ENCODE results near the gene NEK10.

The NEK10 gene

GRCh38 chr3:27228805-27229204 is 140.4 kb downstream of the NEK10 start:
- DNase-seq (ENCODE audit: low read depth in 2 of 2) = no peak

- DNase-seq (ENCODE audit: low read depth in 2 of 2) = no peak
Observed at GRCh38 chr3:27224197-27224596, 145.0 kb downstream of the NEK10 start.

GRCh38 chr3:27221264-27221932 is 147.8 kb downstream of the NEK10 start:
- no peak for DNase-seq (ENCODE audit: low read depth in 2 of 2)

GRCh38 chr3:27220166-27220565 is 149.0 kb downstream of the NEK10 start:
- no peak for DNase-seq (ENCODE audit: low read depth in 2 of 2)

GRCh38 chr3:27219127-27219845 is 149.9 kb downstream of the NEK10 start:
- no peak for DNase-seq (ENCODE audit: low read depth in 2 of 2)

GRCh38 chr3:27216955-27217552 is 152.1 kb downstream of the NEK10 start:
- no peak for DNase-seq (ENCODE audit: low read depth in 2 of 2)

GRCh38 chr3:27216295-27216855 is 152.8 kb downstream of the NEK10 start:
- no peak for DNase-seq (ENCODE audit: low read depth in 2 of 2)

GRCh38 chr3:27213450-27213849 is 155.7 kb downstream of the NEK10 start:
- DNase-seq (ENCODE audit: low read depth in 2 of 2) = no peak

GRCh38 chr3:27209617-27210264 is 159.4 kb downstream of the NEK10 start:
- no peak for DNase-seq (ENCODE audit: low read depth in 2 of 2)

GRCh38 chr3:27208961-27209616 is 160.1 kb downstream of the NEK10 start:
- no peak for DNase-seq (ENCODE audit: low read depth in 2 of 2)

GRCh38 chr3:27202959-27203358 is 166.2 kb downstream of the NEK10 start:
- no peak for DNase-seq (ENCODE audit: low read depth in 2 of 2)

GRCh38 chr3:27201492-27201891 is 167.7 kb downstream of the NEK10 start:
- no peak for DNase-seq (ENCODE audit: low read depth in 2 of 2)

- no peak for DNase-seq (ENCODE audit: low read depth in 2 of 2)
Observed at GRCh38 chr3:27200721-27201489, 168.3 kb downstream of the NEK10 start.

GRCh38 chr3:27194861-27195483 is 174.2 kb downstream of the NEK10 start:
- DNase-seq (ENCODE audit: low read depth in 2 of 2) = no peak

- DNase-seq (ENCODE audit: low read depth in 2 of 2) = no peak
Observed at GRCh38 chr3:27193056-27193455, 176.1 kb downstream of the NEK10 start.

- DNase-seq (ENCODE audit: low read depth in 2 of 2) = no peak
Observed at GRCh38 chr3:27186013-27186412, 183.2 kb downstream of the NEK10 start.

GRCh38 chr3:27185231-27185989 is 183.8 kb downstream of the NEK10 start:
- no peak for DNase-seq (ENCODE audit: low read depth in 2 of 2)

- no peak for DNase-seq (ENCODE audit: low read depth in 2 of 2)
Observed at GRCh38 chr3:27184261-27184660, 184.9 kb downstream of the NEK10 start.

GRCh38 chr3:27176256-27176655 is 192.9 kb downstream of the NEK10 start:
- no peak for DNase-seq (ENCODE audit: low read depth in 2 of 2)

- no peak for DNase-seq (ENCODE audit: low read depth in 2 of 2)
Observed at GRCh38 chr3:27174530-27174929, 194.7 kb downstream of the NEK10 start.

Measured in stimulated activated CD4-positive, alpha-beta T cell treated with anti-CD3 and anti-CD28 coated beads, Interleukin-4, amount 100 ng/mL, for 48 hours (primary cell).